H9 (cell line): ENCODE results near the gene NUDT8. TPM values are rescaled to one million over a fixed set of nuclear protein-coding genes. Genes with fewer than 3 reads are reported as not detected.

Source experiments
- DNase-seq: peaks from one replicate; pipeline ENCODE4 v3.0.0-alpha.2; 2017
- H2AFZ ChIP-seq: one replicate; pipeline ENCODE4 v1.6.1; 2013; ENCODE audit warnings: mild to moderate bottlenecking, low read length, control low read depth, moderate library complexity
- H2AK5ac ChIP-seq: 2 replicates; pipeline ENCODE4 v1.6.1; 2013; ENCODE audit warnings: low read length, control low read depth, mixed read lengths; ENCODE audit not compliant: insufficient read length
- H2BK120ac ChIP-seq: one replicate; pipeline ENCODE4 v1.6.1; 2013; ENCODE audit warnings: low read depth, mild to moderate bottlenecking, low read length, control low read depth, inconsistent platforms; ENCODE audit not compliant: poor library complexity, severe bottlenecking
- H2BK12ac ChIP-seq: 2 replicates; pipeline ENCODE4 v1.6.1; 2013; ENCODE audit warnings: low read length, control low read depth, mixed read lengths, low read depth; ENCODE audit not compliant: insufficient read length
- H2BK15ac ChIP-seq: 2 replicates; pipeline ENCODE4 v1.6.1; 2013; ENCODE audit warnings: low read depth, low read length, control low read depth
- H2BK20ac ChIP-seq: one replicate; pipeline ENCODE4 v1.6.1; 2013; ENCODE audit warnings: low read depth, mild to moderate bottlenecking, low read length, control low read depth, inconsistent platforms; ENCODE audit not compliant: poor library complexity, severe bottlenecking
- H2BK5ac ChIP-seq: 2 replicates; pipeline ENCODE4 v1.6.1; 2013; ENCODE audit warnings: low read length, control low read depth, mixed read lengths; ENCODE audit not compliant: insufficient read length
- H3K14ac ChIP-seq: 2 replicates; pipeline ENCODE4 v1.6.1; 2013; ENCODE audit warnings: low read length, control low read depth; ENCODE audit not compliant: insufficient read depth
- H3K18ac ChIP-seq: 2 replicates; pipeline ENCODE4 v1.6.1; 2013; ENCODE audit warnings: low read depth, mild to moderate bottlenecking, mixed read lengths, low read length, control low read depth; ENCODE audit not compliant: insufficient read length
- H3K23ac ChIP-seq: 2 replicates; pipeline ENCODE4 v1.6.1; 2013; ENCODE audit warnings: low read length, control low read depth, mixed read lengths, low read depth; ENCODE audit not compliant: insufficient read length
- H3K23me2 ChIP-seq: 2 replicates; pipeline ENCODE4 v1.6.1; 2013; ENCODE audit warnings: low read depth, mild to moderate bottlenecking, mixed read lengths, low read length, control low read depth; ENCODE audit not compliant: insufficient read length, poor library complexity, severe bottlenecking
- H3K27ac ChIP-seq: 2 replicates; pipeline ENCODE4 v1.5.1; 2013; ENCODE audit warnings: low read length, control low read depth, mixed read lengths, low read depth; ENCODE audit not compliant: insufficient read length
- H3K27me3 ChIP-seq: 2 replicates; pipeline ENCODE4 v1.6.1; 2013; ENCODE audit warnings: low read length, control low read depth, inconsistent platforms; ENCODE audit not compliant: insufficient read depth
- H3K4ac ChIP-seq: 2 replicates; pipeline ENCODE4 v1.6.1; 2013; ENCODE audit warnings: low read depth, mild to moderate bottlenecking, control low read depth, inconsistent platforms, low read length, moderate library complexity
- H3K4me1 ChIP-seq: 2 replicates; pipeline ENCODE4 v1.6.1; 2013; ENCODE audit warnings: low read length, control low read depth, inconsistent platforms; ENCODE audit not compliant: insufficient read depth
- H3K4me2 ChIP-seq: 2 replicates; pipeline ENCODE4 v1.6.1; 2013; ENCODE audit warnings: low read length, control low read depth, mixed read lengths; ENCODE audit not compliant: insufficient read length, insufficient read depth
- H3K56ac ChIP-seq: 2 replicates; pipeline ENCODE4 v1.6.1; 2013; ENCODE audit warnings: low read depth, mild to moderate bottlenecking, mixed read lengths, low read length, control low read depth; ENCODE audit not compliant: insufficient read length
- H3K79me1 ChIP-seq: 2 replicates; pipeline ENCODE4 v1.6.1; 2013; ENCODE audit warnings: low read depth, mild to moderate bottlenecking, moderate library complexity, low read length, control low read depth, inconsistent platforms; ENCODE audit not compliant: insufficient read depth, poor library complexity, severe bottlenecking
- H3K79me2 ChIP-seq: 2 replicates; pipeline ENCODE4 v1.6.1; 2013; ENCODE audit warnings: low read length, control low read depth, inconsistent platforms; ENCODE audit not compliant: insufficient read depth
- H3K9ac ChIP-seq: 2 replicates; pipeline ENCODE4 v1.6.1; 2013; ENCODE audit warnings: low read length, control low read depth, mixed read lengths; ENCODE audit not compliant: insufficient read length; ENCODE audit errors: extremely low read depth
- H3K9me3 ChIP-seq: one replicate; pipeline ENCODE4 v1.6.1; 2013; ENCODE audit warnings: low read depth, low read length, inconsistent platforms; ENCODE audit not compliant: control insufficient read depth
- H3T11ph ChIP-seq: one replicate; pipeline ENCODE4 v1.6.1; 2013; ENCODE audit warnings: mild to moderate bottlenecking, low read length, control low read depth, inconsistent platforms
- H4K20me1 ChIP-seq: one replicate; pipeline ENCODE4 v1.6.1; 2013; ENCODE audit not compliant: control insufficient read depth, insufficient read length, insufficient read depth
- H4K5ac ChIP-seq: 2 replicates; pipeline ENCODE4 v1.6.1; 2013; ENCODE audit warnings: low read depth, mild to moderate bottlenecking, mixed read lengths, low read length, control low read depth; ENCODE audit not compliant: insufficient read length
- H4K8ac ChIP-seq: replicated peaks from 2 replicates; pipeline ENCODE4 v1.6.1; 2013; ENCODE audit warnings: low read length, control low read depth, mixed read lengths, low read depth; ENCODE audit not compliant: insufficient read length
- H4K91ac ChIP-seq: 2 replicates; pipeline ENCODE4 v1.6.1; 2013; ENCODE audit warnings: low read depth, mild to moderate bottlenecking, moderate library complexity, mixed read lengths, low read length, control low read depth; ENCODE audit not compliant: insufficient read length
- H3K27ac Mint-ChIP-seq, 3 experiments: 2 replicates in 2 of 3; 3 replicates in 1 of 3; pipeline ENCODE4 v1.8.0; 2020 to 2021; ENCODE audit warnings: mixed read lengths in 3 of 3, mild to moderate bottlenecking in 1 of 3, moderate library complexity in 1 of 3
- H3K27me3 Mint-ChIP-seq: 2 replicates; pipeline ENCODE4 v1.8.0; 2021; ENCODE audit warnings: low read depth, mild to moderate bottlenecking, moderate library complexity, mixed read lengths
- H3K36me3 Mint-ChIP-seq, 3 experiments: 2 replicates in 2 of 3; 3 replicates in 1 of 3; pipeline ENCODE4 v1.8.0; 2020 to 2021; ENCODE audit warnings: low read depth in 3 of 3, mixed read lengths in 3 of 3; ENCODE audit not compliant: insufficient read depth in 1 of 3
- H3K4me1 Mint-ChIP-seq, 2 experiments: 2 replicates each; pipeline ENCODE4 v1.8.0; 2020; ENCODE audit warnings: mixed read lengths in 2 of 2
- H3K4me3 Mint-ChIP-seq, 2 experiments: 2 replicates in 1 of 2; 3 replicates in 1 of 2; pipeline ENCODE4 v1.8.0; 2020 to 2021; ENCODE audit warnings: mild to moderate bottlenecking in 2 of 2, mixed read lengths in 2 of 2, moderate library complexity in 1 of 2
- H3K9me3 Mint-ChIP-seq, 2 experiments: 2 replicates in 1 of 2; 3 replicates in 1 of 2; pipeline ENCODE4 v1.8.0; 2020; ENCODE audit warnings: mild to moderate bottlenecking in 2 of 2, mixed read lengths in 2 of 2, moderate library complexity in 1 of 2
- WGBS: extraction: QIAGEN DNeasy Blood & Tissue Kit; methylation state at CpG from one replicate; pipeline ENCODE4 v1.1.7; 2013; ENCODE audit warnings: missing lambda C conversion rate, low lambda C conversion rate, mixed read lengths; ENCODE audit not compliant: insufficient read length; ENCODE audit errors: extremely low coverage; 5-methylcytosine and 5-hydroxymethylcytosine counted together
- total RNA-seq: library from RNA; stranded (reverse); gene quantifications from 2 replicates; pipeline ENCODE4 v1.2.1, GENCODE V29; 2021
- TF ChIP-seq, protein P1 (sequence below): fragments of 200-600 bp; sonication (generic); conservative IDR thresholded peaks from 3 replicates; pipeline ENCODE4 v1.8.0; 2021; ENCODE audit warnings: antibody characterized with exemption, mild to moderate bottlenecking

NUDT8 gene
- total RNA-seq, 1 experiment from 2014 or later: 6.5 TPM

DNA sequence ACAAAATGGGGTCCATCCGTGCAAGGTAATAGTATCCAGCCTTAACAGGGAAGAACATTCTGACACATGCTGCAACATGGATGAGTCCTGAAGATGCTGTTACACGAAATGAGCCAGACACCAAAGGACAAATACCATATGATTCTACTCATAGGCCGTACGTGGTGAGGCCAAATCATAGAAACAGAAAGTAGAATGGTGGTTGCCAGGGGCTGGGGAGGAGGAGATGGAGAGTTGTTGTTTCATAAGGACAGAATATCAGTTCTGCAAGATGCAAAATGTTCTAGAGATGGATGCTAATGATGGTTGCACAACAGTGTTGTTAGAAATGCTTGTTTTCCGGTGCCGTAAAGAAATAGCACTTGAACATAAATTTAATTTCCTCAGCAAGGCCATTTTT, 7.2 kb upstream of the NUDT8 start:
- TF ChIP-seq, protein P1, sequence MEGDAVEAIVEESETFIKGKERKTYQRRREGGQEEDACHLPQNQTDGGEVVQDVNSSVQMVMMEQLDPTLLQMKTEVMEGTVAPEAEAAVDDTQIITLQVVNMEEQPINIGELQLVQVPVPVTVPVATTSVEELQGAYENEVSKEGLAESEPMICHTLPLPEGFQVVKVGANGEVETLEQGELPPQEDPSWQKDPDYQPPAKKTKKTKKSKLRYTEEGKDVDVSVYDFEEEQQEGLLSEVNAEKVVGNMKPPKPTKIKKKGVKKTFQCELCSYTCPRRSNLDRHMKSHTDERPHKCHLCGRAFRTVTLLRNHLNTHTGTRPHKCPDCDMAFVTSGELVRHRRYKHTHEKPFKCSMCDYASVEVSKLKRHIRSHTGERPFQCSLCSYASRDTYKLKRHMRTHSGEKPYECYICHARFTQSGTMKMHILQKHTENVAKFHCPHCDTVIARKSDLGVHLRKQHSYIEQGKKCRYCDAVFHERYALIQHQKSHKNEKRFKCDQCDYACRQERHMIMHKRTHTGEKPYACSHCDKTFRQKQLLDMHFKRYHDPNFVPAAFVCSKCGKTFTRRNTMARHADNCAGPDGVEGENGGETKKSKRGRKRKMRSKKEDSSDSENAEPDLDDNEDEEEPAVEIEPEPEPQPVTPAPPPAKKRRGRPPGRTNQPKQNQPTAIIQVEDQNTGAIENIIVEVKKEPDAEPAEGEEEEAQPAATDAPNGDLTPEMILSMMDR: no peak
- DNase-seq: no peak
- 0 out of 7 replicates have a peak overlapping the region, but pooled peaks of 1 of the 3 experiments have one; percentile 8 for H3K27ac Mint-ChIP-seq

More for the DNA sequence above, 7.2 kb upstream of the NUDT8 start:
- Histone ChIP-seq H4K8ac (no peak overlapping the region), H3K27me3 (peaks cover 7% of the 10 kb centered on the region; the same call in 1 of the 2 replicates), H3K9ac (no peak overlapping the region), H3K56ac (no peak overlapping the region), H3K4me1 (no peaks in the 10 kb centered on the region), H2BK120ac (no peak overlapping the region), H3K4ac (no peak overlapping the region), H2AK5ac (no peak overlapping the region), H3K14ac (no peak overlapping the region), H4K5ac (no peak overlapping the region), H3K9me3 (no peaks in the 10 kb centered on the region), H3K4me2 (no peak overlapping the region), H2BK12ac (no peak overlapping the region), H3K79me1 (no peaks in the 10 kb centered on the region), H3K27ac (no peak overlapping the region), H3T11ph (no peak overlapping the region), H3K18ac (no peak overlapping the region), H2AFZ (no peak overlapping the region), H4K91ac (no peak overlapping the region), H3K23me2 (no peaks in the 10 kb centered on the region), H3K79me2 (no peaks in the 10 kb centered on the region), H4K20me1 (no peaks in the 10 kb centered on the region), H2BK15ac (no peak overlapping the region), H2BK20ac (no peak overlapping the region), H3K23ac (no peak overlapping the region), H2BK5ac (no peak overlapping the region)
- Mint-ChIP-seq H3K36me3 (no peaks in the 10 kb centered on the region; a peak in 1 of 7 replicates), H3K27me3 (peaks cover 55% of the 10 kb centered on the region), H3K4me3 (no peak overlapping the region), H3K4me1 (peaks cover 5 to 8% of the 10 kb centered on the region in 2 experiments), H3K9me3 (peaks cover 0 to 4% of the 10 kb centered on the region in 2 experiments; a peak in 2 of 5 replicates)
- WGBS: no CpG with 5 or more reads among the region's 6 CpGs
